HepG2 (cell line): ENCODE data around the gene ASXL1. TPM values are rescaled to one million over a fixed set of nuclear protein-coding genes. Genes with fewer than 3 reads are reported as not detected.

Experiments
- CBX1 ChIP-seq: IDR thresholded peaks from one replicate; pipeline ENCODE4 v1.6.1; 2016; ENCODE audit warnings: antibody characterized with exemption, low read depth
- IRF9 ChIP-seq: sonication (generic); formaldehyde crosslinking; IDR thresholded peaks from 2 replicates; pipeline ENCODE4 v1.8.0; 2022; ENCODE audit warnings: missing genetic modification reagents, mild to moderate bottlenecking, borderline replicate concordance
- KDM5B ChIP-seq: sonication (generic); formaldehyde crosslinking; IDR thresholded peaks from 2 replicates; pipeline ENCODE4 v1.4.0; 2020; ENCODE audit warnings: missing genetic modification reagents, mild to moderate bottlenecking, borderline replicate concordance
- MYC ChIP-seq: sonication (generic); formaldehyde crosslinking; IDR thresholded peaks from 2 replicates; pipeline ENCODE4 v1.9.0; 2021; ENCODE audit warnings: missing genetic modification reagents, borderline replicate concordance
- RBM22 ChIP-seq: fragments of 200-400 bp; formaldehyde crosslinking; optimal IDR thresholded peaks from 2 replicates; pipeline ENCODE3; 2017; ENCODE audit warnings: mild to moderate bottlenecking, low read length, moderate library complexity
- SCMH1 ChIP-seq: sonication (generic); formaldehyde crosslinking; IDR thresholded peaks from 2 replicates; pipeline ENCODE4 v1.9.0; 2021; ENCODE audit warnings: missing genetic modification reagents, mild to moderate bottlenecking, borderline replicate concordance
- SRY ChIP-seq: sonication (generic); formaldehyde crosslinking; IDR thresholded peaks from 2 replicates; pipeline ENCODE4 v1.8.0; 2022; ENCODE audit warnings: mild to moderate bottlenecking, missing genetic modification reagents
- ZNF274 ChIP-seq: sonication (generic); formaldehyde crosslinking; IDR thresholded peaks from 2 replicates; pipeline ENCODE4 v1.5.1; 2020; ENCODE audit warnings: mild to moderate bottlenecking, missing genetic modification reagents
- ZNF326 ChIP-seq: sonication (generic); formaldehyde crosslinking; IDR thresholded peaks from 2 replicates; pipeline ENCODE4 v1.4.0; 2020; ENCODE audit warnings: missing genetic modification reagents, borderline replicate concordance
- ZNF33B ChIP-seq: sonication (generic); formaldehyde crosslinking; IDR thresholded peaks from 2 replicates; pipeline ENCODE4 v1.5.1; 2020; ENCODE audit warnings: mild to moderate bottlenecking, missing genetic modification reagents
- ZNF350 ChIP-seq: sonication (generic); formaldehyde crosslinking; IDR thresholded peaks from 2 replicates; pipeline ENCODE4 v1.4.0; 2020; ENCODE audit warnings: mild to moderate bottlenecking, low read depth, missing genetic modification reagents, borderline replicate concordance
- ZNF605 ChIP-seq: sonication (generic); formaldehyde crosslinking; IDR thresholded peaks from 2 replicates; pipeline ENCODE4 v1.8.0; 2022; ENCODE audit warnings: mild to moderate bottlenecking, missing genetic modification reagents
- ZNF619 ChIP-seq: sonication (generic); formaldehyde crosslinking; IDR thresholded peaks from 2 replicates; pipeline ENCODE4 v1.4.0; 2020; ENCODE audit warnings: mild to moderate bottlenecking, missing genetic modification reagents
- ZSCAN20 ChIP-seq: sonication (generic); formaldehyde crosslinking; IDR thresholded peaks from 2 replicates; pipeline ENCODE4 v1.4.0; 2020; ENCODE audit warnings: missing genetic modification reagents, mild to moderate bottlenecking, borderline replicate concordance
- polyA plus RNA-seq, 8 experiments: library from polyadenylated mRNA; depleted of rRNA in 3 of 8; stranded (reverse) in 7 of 8; unstranded in 1 of 8; fragments of >200 nt; fragmentation: Illumina TruSeq in 4 of 8; extraction: Trizol in 4 of 8; gene quantifications; 2 replicates each; pipeline versions ENCODE4 v1.2.1 to v1.2.3, GENCODE V29; 2011 to 2016; ENCODE audit warnings: low read depth in 4 of 8, missing spikeins in 1 of 8, mixed read lengths in 1 of 8; ENCODE audit not compliant: insufficient read depth in 1 of 8
- total RNA-seq, 5 experiments: library from RNA; depleted of rRNA; stranded (reverse); fragments of >200 nt; fragmentation: Illumina TruSeq; extraction: Trizol; gene quantifications; 2 replicates each; pipeline ENCODE4 v1.2.3, GENCODE V29; 2016; ENCODE audit warnings: low read depth in 1 of 5
- TF ChIP-seq, protein P1 (sequence below): sonication (generic); formaldehyde crosslinking; IDR thresholded peaks from 2 replicates; pipeline ENCODE4 v1.4.0; 2020; ENCODE audit warnings: missing genetic modification reagents, mild to moderate bottlenecking, borderline replicate concordance
- TF ChIP-seq, protein P2 (sequence below): fragments of 450-650 bp; IDR thresholded peaks from 2 replicates; pipeline ENCODE4 v1.6.1; 2016
- TF ChIP-seq, protein P3 (sequence below): sonication (generic); formaldehyde crosslinking; IDR thresholded peaks from 2 replicates; pipeline ENCODE4 v1.5.0; 2020; ENCODE audit warnings: mild to moderate bottlenecking, missing genetic modification reagents, borderline replicate concordance
- TF ChIP-seq, protein P4 (sequence below): sonication (generic); formaldehyde crosslinking; IDR thresholded peaks from 2 replicates; pipeline ENCODE4 v1.4.0; 2020; ENCODE audit warnings: missing genetic modification reagents

Gene ASXL1
- total and polyA plus RNA-seq, 2 of the 13 experiments (the other 11 are each of a cell fraction or from before 2014, with no cell fraction given): 62.1 to 74.8 TPM

GRCh38 chr20:32337937-32338661, 20.0 kb upstream of the ASXL1 start (continued):
- TF ChIP-seq, protein P1, sequence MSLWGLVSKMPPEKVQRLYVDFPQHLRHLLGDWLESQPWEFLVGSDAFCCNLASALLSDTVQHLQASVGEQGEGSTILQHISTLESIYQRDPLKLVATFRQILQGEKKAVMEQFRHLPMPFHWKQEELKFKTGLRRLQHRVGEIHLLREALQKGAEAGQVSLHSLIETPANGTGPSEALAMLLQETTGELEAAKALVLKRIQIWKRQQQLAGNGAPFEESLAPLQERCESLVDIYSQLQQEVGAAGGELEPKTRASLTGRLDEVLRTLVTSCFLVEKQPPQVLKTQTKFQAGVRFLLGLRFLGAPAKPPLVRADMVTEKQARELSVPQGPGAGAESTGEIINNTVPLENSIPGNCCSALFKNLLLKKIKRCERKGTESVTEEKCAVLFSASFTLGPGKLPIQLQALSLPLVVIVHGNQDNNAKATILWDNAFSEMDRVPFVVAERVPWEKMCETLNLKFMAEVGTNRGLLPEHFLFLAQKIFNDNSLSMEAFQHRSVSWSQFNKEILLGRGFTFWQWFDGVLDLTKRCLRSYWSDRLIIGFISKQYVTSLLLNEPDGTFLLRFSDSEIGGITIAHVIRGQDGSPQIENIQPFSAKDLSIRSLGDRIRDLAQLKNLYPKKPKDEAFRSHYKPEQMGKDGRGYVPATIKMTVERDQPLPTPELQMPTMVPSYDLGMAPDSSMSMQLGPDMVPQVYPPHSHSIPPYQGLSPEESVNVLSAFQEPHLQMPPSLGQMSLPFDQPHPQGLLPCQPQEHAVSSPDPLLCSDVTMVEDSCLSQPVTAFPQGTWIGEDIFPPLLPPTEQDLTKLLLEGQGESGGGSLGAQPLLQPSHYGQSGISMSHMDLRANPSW (CRISPR knock-in tag): 0 out of 2 replicates have a peak, but pooled peaks have one; percentile 17
- TF ChIP-seq ZNF33B (0 out of 2 replicates have a peak, but pooled peaks have one; percentile 33), MYC (CRISPR knock-in tag) (peak; percentile 7; the same call in 1 of the 2 replicates), SRY (CRISPR knock-in tag) (0 out of 2 replicates have a peak, but pooled peaks have one; percentile 37), IRF9 (CRISPR knock-in tag) (peak; percentile 11; the same call in 1 of the 2 replicates), KDM5B (CRISPR knock-in tag) (peak; percentile 52; the same call in 1 of the 2 replicates), RBM22 (peak; percentile 11), CBX1 (no peak), ZNF605 (CRISPR knock-in tag) (no peak), ZNF274 (peak; percentile 57; the same call in 1 of the 2 replicates), ZNF619 (CRISPR knock-in tag) (0 out of 2 replicates have a peak, but pooled peaks have one; percentile 13), ZNF350 (CRISPR knock-in tag) (peak; percentile 24; the same call in 1 of the 2 replicates), ZSCAN20 (CRISPR knock-in tag) (no peak), ZNF326 (no peak), SCMH1 (CRISPR knock-in tag) (no peak)
- TF ChIP-seq, protein P2, sequence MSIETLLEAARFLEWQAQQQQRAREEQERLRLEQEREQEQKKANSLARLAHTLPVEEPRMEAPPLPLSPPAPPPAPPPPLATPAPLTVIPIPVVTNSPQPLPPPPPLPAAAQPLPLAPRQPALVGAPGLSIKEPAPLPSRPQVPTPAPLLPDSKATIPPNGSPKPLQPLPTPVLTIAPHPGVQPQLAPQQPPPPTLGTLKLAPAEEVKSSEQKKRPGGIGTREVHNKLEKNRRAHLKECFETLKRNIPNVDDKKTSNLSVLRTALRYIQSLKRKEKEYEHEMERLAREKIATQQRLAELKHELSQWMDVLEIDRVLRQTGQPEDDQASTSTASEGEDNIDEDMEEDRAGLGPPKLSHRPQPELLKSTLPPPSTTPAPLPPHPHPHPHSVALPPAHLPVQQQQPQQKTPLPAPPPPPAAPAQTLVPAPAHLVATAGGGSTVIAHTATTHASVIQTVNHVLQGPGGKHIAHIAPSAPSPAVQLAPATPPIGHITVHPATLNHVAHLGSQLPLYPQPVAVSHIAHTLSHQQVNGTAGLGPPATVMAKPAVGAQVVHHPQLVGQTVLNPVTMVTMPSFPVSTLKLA: peak; percentile 86
- TF ChIP-seq, protein P3, sequence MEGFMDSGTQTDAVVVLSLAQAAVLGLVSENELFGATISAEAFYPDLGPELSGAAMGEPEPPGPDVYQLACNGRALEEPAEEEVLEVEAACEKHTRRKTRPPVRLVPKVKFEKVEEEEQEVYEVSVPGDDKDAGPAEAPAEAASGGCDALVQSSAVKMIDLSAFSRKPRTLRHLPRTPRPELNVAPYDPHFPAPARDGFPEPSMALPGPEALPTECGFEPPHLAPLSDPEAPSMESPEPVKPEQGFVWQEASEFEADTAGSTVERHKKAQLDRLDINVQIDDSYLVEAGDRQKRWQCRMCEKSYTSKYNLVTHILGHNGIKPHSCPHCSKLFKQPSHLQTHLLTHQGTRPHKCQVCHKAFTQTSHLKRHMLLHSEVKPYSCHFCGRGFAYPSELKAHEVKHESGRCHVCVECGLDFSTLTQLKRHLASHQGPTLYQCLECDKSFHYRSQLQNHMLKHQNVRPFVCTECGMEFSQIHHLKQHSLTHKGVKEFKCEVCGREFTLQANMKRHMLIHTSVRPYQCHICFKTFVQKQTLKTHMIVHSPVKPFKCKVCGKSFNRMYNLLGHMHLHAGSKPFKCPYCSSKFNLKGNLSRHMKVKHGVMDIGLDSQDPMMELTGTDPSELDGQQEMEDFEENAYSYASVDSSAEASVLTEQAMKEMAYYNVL (CRISPR knock-in tag): 0 out of 2 replicates have a peak, but pooled peaks have one; percentile 14
- TF ChIP-seq, protein P4, sequence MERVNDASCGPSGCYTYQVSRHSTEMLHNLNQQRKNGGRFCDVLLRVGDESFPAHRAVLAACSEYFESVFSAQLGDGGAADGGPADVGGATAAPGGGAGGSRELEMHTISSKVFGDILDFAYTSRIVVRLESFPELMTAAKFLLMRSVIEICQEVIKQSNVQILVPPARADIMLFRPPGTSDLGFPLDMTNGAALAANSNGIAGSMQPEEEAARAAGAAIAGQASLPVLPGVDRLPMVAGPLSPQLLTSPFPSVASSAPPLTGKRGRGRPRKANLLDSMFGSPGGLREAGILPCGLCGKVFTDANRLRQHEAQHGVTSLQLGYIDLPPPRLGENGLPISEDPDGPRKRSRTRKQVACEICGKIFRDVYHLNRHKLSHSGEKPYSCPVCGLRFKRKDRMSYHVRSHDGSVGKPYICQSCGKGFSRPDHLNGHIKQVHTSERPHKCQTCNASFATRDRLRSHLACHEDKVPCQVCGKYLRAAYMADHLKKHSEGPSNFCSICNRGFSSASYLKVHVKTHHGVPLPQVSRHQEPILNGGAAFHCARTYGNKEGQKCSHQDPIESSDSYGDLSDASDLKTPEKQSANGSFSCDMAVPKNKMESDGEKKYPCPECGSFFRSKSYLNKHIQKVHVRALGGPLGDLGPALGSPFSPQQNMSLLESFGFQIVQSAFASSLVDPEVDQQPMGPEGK (CRISPR knock-in tag): no peak
